Pancreas (tissue), 10 donors: ENCODE results near the gene ASTN2. TPM values are rescaled to one million over a fixed set of nuclear protein-coding genes. Genes with fewer than 3 reads are reported as not detected.

Experiments used
- ATAC-seq, 4 donors: fragments of 200-7000 bp; cut with Tn5 transposase; one replicate each; pipeline versions ENCODE4 v1.8.0 to v1.9.1; 2020; ENCODE audit warnings: mild to moderate bottlenecking in 4 of 4, moderate library complexity in 4 of 4
- DNase-seq, 6 donors: peaks; one replicate each; pipeline ENCODE4 v3.0.0-alpha.2; 2020
- FAIRE-seq: peaks from 2 replicates; lab custom pipeline; 2012; peaks lifted over from hg19 to GRCh38; lab: Jason Lieb, UNC
- H3K27ac ChIP-seq, 4 donors: fragments of 200-600 bp; sonication (generic); 1 replicate in 3 of 4; 2 replicates in 1 of 4; pipeline versions ENCODE4 v1.5.0 to v1.8.0; 2020
- H3K27me3 ChIP-seq, 4 donors: fragments of 200-600 bp; one replicate each; pipeline ENCODE4 v1.8.0; 2021
- H3K36me3 ChIP-seq, 3 donors: fragments of 200-600 bp; sonication (generic) in 1 of 3; one replicate each; pipeline versions ENCODE4 v1.5.0 to v1.8.0; 2020 to 2021
- H3K4me1 ChIP-seq, 3 donors: fragments of 200-600 bp; one replicate each; pipeline ENCODE4 v1.8.0; 2021
- H3K4me3 ChIP-seq, 4 donors: fragments of 200-600 bp; sonication (generic) in 2 of 4; one replicate each; pipeline versions ENCODE4 v1.5.0 to v1.8.0; 2020 to 2021
- H3K9me3 ChIP-seq, 4 donors: fragments of 200-600 bp; one replicate each; pipeline ENCODE4 v1.8.0; 2021
- CTCF ChIP-seq, 4 donors: fragments of 200-600 bp; sonication (generic) in 3 of 4; IDR thresholded peaks; one replicate each; pipeline versions ENCODE4 v1.5.0 to v1.8.0; 2021; ENCODE audit warnings: antibody characterized with exemption in 4 of 4
- WGBS, 2 donors: extraction: QIAGEN DNeasy Blood & Tissue Kit; methylation state at CpG; one replicate each; pipeline ENCODE4 v1.1.7; 2013; 5-methylcytosine and 5-hydroxymethylcytosine counted together
- intact Hi-C, 3 donors: fragments of 100-400 bp; cut with DNase I; formaldehyde crosslinking; loops; one replicate each; pipeline versions ENCODE4 v1.11.1 to v1.14.2; 2022
- polyA plus RNA-seq, 2 donors: library from polyadenylated mRNA; stranded (reverse); fragments of 200-250 nt; gene quantifications; one replicate each; pipeline ENCODE4 v1.2.3, GENCODE V29; 2013
- total RNA-seq, 6 donors: library from RNA; stranded (reverse); fragmentation: NEBNext Ultra II Directional in 4 of 6; extraction: Animal tissue kit (Norgen Biotek cat#: 25700) in 4 of 6; gene quantifications; one replicate each; pipeline versions ENCODE4 v1.2.1 to v1.2.4, GENCODE V29; 2021 to 2023
- donor health status: healthy with polysubstance abuse.
- donor health status: DM: no; HTN: no; CAD: no; lungs with moderate emphysema.
- donor health status: DM: no; HTN: no; CAD: no.
- donor health status: control.
- donor health status: control.
- donor health status: Bipolar disorder and iron deficiency.
- donor health status: DM: yes; HTN: yes; CAD: no.
- donor health status: DM: no; HTN: no; CAD: no.
- donor health status: DM: no; HTN: no; CAD: no.
- donor health status: DM: yes; HTN: yes; CAD: no.

The ASTN2 gene
- total and polyA plus RNA-seq, 8 donors, result 1.3 to 11.9 (median 6.7) TPM

- ATAC-seq (no peak), FAIRE-seq (no peak), DNase-seq (no peak)
- Histone ChIP-seq H3K27ac (no peak overlapping the region), H3K9me3 (no peaks in the 10 kb centered on the region), H3K27me3 (no peaks in the 10 kb centered on the region), H3K4me1 (no peaks in the 10 kb centered on the region), H3K36me3 (no peaks in the 10 kb centered on the region), H3K4me3 (no peak overlapping the region)
- intact Hi-C loops, result no loop called here
- WGBS, 2 donors, result 91 to 96% methylated on average over 3 of the region's 3 CpGs
- TF ChIP-seq CTCF (IDR thresholded peaks at IDR 0.05), result no peak
These were observed 693.4 kb downstream of the ASTN2 start for GRCh38 chr9:116721411-116721810.

DNA sequence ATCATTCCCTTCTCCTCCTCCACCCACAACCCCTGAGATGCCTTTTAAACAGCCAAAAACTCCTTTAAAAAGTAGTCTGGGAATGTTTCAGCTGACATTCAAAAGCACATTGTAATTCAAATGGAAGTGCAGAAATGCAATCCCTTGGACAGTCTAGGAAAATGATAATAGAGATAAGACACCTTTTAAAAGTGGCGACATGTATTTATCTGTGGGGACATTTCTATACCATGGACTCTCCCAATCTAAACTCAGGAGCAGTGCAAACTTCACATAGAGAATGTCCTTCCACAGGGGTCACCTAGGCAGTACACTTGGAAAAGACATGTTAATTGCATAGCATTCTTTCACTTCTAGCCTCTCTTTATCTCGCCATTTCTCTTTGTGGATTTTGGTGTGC lies 694.7 kb downstream of the ASTN2 start:
- Histone ChIP-seq H3K4me1 (no peaks in the 10 kb centered on the region), H3K27me3 (no peaks in the 10 kb centered on the region), H3K36me3 (no peaks in the 10 kb centered on the region), H3K27ac (no peak overlapping the region), H3K4me3 (no peak overlapping the region), H3K9me3 (no peaks in the 10 kb centered on the region)
- DNase-seq (no peak), ATAC-seq (no peak), FAIRE-seq (no peak)
- intact Hi-C loops, result no loop called here
- WGBS, 2 donors, result 89 to 95% methylated on average over 2 of the region's 2 CpGs
- no peak for TF ChIP-seq CTCF (IDR thresholded peaks at IDR 0.05)

- no peak for TF ChIP-seq CTCF (IDR thresholded peaks at IDR 0.05)
- FAIRE-seq (no peak), ATAC-seq (no peak), DNase-seq (no peak)
- no peaks in the 10 kb centered on the region for H3K9me3 ChIP-seq
- H3K27me3 ChIP-seq, result no peaks in the 10 kb centered on the region
- 92 to 95% methylated on average over 4 of the region's 4 CpGs for WGBS, 2 donors
- H3K27ac ChIP-seq, result no peak overlapping the region
- H3K4me1 ChIP-seq, result no peaks in the 10 kb centered on the region
- intact Hi-C loops, result no loop called here
- no peaks in the 10 kb centered on the region for H3K36me3 ChIP-seq
- H3K4me3 ChIP-seq, result no peak overlapping the region
These were observed 696.7 kb downstream of the ASTN2 start for GRCh38 chr9:116718111-116718510.

- H3K9me3 ChIP-seq, result no peaks in the 10 kb centered on the region
- no peak overlapping the region for H3K4me3 ChIP-seq
- WGBS, 2 donors, result 82 to 85% methylated on average over 7 of the region's 7 CpGs
- FAIRE-seq (no peak), DNase-seq (no peak), ATAC-seq (no peak)
- H3K36me3 ChIP-seq, result no peaks in the 10 kb centered on the region
- intact Hi-C loops, result no loop called here
- H3K4me1 ChIP-seq, result no peaks in the 10 kb centered on the region
- TF ChIP-seq CTCF (IDR thresholded peaks at IDR 0.05), result no peak
- no peaks in the 10 kb centered on the region for H3K27me3 ChIP-seq
- H3K27ac ChIP-seq, result no peak overlapping the region
These were observed 697.7 kb downstream of the ASTN2 start for GRCh38 chr9:116717150-116717549.

DNA sequence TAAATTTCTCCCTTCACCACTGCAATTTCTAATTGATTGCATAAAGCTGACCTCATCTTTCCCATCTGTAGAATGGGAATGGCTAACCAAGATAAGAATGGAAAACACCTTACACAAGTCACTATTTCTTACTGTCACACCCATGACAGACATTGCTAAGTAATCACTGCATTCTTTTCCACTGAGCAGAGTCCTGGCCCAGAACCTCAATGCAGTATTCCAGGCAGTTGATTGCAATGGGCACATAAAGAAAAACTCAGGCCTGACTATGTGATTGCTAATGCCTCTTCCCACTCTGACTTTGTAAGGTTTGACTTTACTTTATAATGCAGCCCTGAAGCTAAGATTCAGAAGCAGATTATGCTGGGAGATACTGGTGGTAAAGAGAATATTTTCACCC lies 698.4 kb downstream of the ASTN2 start:
- Histone ChIP-seq H3K4me3 (no peak overlapping the region), H3K4me1 (no peaks in the 10 kb centered on the region), H3K27me3 (no peaks in the 10 kb centered on the region), H3K36me3 (no peaks in the 10 kb centered on the region), H3K27ac (no peak overlapping the region), H3K9me3 (no peaks in the 10 kb centered on the region)
- DNase-seq, result no peak
- no peak for FAIRE-seq
- intact Hi-C loops, result no loop called here
- no peak for TF ChIP-seq CTCF (IDR thresholded peaks at IDR 0.05)
- no peak for ATAC-seq
